HG03520 (cell line): ENCODE data around the gene PHLPP1.
"Not testable (repeated sequence)": the region's sequence is repeated elsewhere in the genome, so short reads cannot be mapped to it uniquely, and the experiment has no call there.

Experiments used
- ATAC-seq: cut with Tn5 transposase; IDR thresholded peaks from one replicate; pipeline ENCODE4 v1.9.1; 2021; ENCODE audit warnings: mild to moderate bottlenecking, moderate library complexity; ENCODE audit not compliant: unreplicated experiment

The PHLPP1 gene

GRCh38 chr18:62715436-62715758 is at the start of gene PHLPP1:
Gene PHLPP1 (plus strand): TSS chr18:62715541. CDS start chr18:62715684, 143 bp downstream.
- ATAC-seq, result peak; percentile 24

DNA sequence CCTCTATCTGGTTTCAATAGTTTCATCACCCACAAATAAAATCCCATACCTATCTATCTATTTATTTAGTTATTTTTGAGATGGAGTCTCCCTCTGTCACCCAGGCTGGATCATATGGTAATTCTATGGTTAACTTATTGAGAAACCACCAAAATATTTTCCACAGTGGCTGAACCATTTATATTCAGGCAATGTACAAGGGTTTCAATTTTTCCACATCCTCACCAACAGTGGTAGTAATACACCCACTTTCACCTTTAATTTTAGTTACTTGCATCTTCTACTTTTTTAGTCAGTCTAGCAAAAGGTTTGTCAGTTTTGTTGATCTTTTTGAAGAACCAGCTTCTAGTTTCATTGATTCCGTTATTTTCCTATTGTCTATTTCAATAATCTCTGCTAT is 46.1 kb upstream of the PHLPP1 start:
- ATAC-seq, result no peak

DNA sequence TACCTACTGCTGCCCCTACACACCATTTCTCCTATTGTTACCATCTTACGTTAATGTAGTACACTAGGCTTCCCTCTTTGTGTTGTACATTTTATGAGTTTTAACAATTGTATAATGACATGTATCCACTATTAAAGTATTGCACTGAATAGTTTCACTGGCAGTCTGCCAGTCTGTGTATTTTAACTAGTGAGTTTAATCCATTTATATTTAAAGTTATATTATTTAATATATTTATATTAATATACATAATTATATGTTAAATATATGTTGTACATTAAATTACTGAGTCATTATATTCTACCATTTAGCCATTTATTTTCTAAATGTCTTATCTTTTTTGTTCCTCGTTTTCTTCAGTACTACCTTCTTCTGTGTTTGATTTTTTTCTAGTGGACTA is 44.8 kb upstream of the PHLPP1 start:
- no peak for ATAC-seq

DNA sequence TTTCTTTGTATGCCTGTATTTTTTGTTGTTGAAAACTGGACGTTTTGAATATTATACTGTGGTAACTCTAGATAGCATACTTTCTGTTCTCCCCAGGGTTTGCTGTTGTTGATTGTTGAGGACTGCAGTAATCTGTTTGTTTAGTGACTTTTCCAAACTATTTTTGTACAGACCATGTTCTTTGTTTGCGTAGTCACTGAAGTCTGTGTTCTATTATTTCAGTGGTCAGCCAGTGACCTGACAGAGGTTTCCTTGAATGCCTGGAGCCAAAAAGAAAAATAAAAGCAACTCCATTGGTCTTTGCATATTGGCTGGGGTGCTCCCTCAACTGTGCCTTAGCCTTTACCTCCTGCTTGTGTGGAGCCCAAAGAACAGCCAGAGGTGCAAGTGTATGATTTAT is 42.7 kb upstream of the PHLPP1 start:
- no peak for ATAC-seq

DNA sequence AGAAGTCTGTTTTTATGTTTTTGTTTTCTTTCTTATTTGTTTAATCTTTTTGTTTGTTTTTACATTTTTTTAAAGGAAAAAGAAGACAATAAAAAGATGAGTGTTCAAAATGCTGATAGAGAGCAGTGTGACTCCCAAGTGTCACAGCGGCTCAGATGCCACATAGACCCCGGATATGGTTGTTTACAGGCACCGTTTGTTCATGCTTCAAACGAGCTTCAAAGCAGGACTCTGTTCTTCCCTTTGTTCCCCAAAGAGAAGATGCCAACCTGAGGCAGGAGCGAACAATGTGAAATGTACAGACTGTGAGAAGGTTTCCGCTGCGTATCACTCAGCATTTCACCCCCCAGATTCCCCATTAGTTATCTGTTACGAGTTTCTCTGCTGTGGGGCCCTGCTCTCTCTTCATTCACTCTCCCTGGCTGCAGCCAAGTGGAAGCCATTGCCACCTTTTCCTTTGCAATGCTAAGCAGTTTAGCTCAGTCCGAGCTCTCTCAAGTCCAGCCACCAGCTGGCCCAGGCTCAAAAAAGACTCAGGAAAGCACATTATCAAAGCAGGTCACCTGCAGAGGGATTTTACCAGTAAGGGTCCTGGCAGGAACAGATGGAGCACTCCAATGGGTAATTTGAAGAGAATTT is 36.4 kb upstream of the PHLPP1 start:
- no peak for ATAC-seq

- no peak for ATAC-seq
Measured at GRCh38 chr18:62682371-62682770, 33.0 kb upstream of the PHLPP1 start.

DNA sequence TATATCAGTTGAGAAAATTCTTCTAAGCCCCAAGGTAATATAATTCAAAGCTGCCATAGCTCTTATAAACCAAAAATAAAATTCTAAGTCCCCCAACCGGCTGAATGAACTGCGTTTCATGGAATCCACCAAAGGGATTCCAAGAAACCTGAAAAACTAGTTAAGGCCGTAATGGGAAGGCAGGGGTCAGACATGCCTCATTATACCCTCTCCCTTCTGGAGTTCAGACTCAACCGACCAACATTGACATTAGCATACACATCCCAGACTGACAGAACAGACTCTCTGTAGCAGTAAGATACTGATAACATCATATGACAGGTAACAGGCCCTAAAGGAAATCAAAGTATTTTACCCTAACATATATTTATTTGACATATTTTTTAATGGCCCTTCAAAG is 31.4 kb upstream of the PHLPP1 start:
- ATAC-seq, result no peak

- no peak for ATAC-seq
Measured at GRCh38 chr18:62688743-62689317, 26.5 kb upstream of the PHLPP1 start.

DNA sequence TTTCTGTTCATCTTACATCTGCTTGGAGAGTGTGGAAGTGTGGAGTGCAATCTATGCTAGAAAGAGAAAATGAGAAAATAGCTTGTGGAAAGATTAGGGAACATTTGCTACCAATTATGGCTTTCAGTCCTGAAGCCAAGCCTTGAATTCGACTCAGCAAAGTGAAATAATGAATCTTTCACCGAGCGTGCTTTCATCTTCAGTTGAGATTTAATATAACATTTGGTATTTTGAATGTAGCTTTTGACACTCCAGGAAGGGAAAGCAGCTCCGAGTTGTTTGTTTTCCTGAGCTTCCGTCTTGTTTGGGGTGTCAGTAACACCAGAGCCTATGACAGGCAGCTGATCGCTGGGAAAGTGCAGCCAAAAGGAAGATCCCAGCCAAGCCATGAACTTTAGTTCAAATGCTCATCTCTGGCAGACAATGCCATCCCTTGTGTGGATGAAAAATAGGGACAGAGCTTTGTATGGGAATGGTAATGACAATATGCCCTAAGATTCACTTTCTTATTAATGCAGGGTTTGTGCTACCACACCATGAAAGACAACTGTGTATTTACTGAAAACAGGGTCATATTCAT is 25.0 kb upstream of the PHLPP1 start:
- ATAC-seq, result no peak

DNA sequence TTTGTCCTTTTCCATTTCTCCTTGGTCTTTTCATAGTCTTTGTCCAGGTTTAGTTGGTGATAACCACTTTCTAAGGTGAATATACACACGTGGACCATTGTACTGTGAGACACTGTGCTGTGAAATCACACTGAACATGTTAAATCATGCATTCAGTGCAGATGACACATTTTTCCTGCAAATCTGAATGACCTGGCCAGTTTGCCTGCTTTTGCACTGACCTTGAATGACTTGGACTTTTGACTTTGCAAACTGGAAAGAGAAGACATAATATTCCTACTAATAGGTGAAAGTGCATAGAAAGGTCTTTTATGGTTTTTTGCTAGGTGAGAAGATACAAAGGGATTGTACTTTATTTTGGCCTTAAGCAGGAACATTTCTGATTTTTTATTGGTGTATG is 21.7 kb upstream of the PHLPP1 start:
- ATAC-seq, result no peak

- ATAC-seq, result no peak
Measured at GRCh38 chr18:62697636-62698035, 17.7 kb upstream of the PHLPP1 start.

- no peak for ATAC-seq
Measured at GRCh38 chr18:62702259-62702658, 13.1 kb upstream of the PHLPP1 start.

DNA sequence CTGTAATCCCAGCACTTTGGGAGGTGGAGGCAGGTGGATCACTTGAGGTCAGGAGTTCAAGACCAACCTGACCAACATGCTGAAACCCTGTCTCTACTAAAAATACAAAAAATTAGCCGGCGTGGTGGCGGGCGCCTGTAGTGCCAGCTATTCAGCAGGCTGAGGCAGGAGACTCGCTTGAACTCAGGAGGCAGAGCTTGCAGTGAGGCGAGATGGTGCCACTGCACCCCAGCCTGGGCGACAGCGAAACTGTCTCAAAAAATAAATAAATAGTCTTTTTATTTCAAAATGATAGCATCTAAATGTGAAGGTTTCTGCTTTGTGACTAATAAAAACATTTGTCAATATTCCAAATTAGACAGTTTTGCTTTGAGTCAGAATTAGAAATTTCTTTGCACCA is 8.5 kb upstream of the PHLPP1 start:
- ATAC-seq, result not testable (repeated sequence)

DNA sequence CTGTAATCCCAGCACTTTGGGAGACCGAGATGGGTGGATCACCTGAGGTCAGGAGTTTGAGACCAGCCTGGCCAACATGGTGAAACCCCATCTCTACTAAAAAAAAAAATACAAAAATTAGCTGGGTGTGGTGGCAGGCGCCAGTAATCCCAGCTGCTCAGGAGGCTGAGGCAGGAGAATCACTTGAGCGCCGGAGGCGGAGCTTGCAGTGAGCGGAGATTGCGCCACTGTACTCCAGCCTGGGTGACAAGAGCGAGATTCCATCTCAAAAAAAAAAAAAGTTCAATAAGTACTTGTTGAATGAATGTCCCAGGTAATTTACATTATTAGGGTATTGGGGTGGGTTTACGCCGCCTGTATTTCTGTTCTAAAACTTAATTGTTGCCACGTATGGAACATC is 5.4 kb upstream of the PHLPP1 start:
- ATAC-seq, result not testable (repeated sequence)

DNA sequence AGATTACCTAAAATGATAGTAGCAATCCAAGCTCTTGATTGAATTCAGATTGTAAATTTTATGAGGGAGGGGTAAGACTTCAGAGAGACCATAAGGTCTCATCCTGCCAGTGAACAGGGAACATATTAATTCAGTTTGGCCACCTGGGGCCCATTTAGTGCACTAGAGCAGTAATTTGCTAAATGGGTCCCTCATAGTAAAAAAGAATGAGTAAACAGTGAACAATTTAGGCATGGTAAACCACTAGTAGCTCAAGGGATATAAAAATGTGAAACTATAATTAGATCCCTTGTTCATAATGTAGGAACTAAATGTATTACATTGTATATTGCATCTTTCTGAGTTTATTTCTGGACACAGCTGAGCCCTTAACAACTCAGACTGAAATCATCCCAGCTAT is 4.9 kb upstream of the PHLPP1 start:
- ATAC-seq, result no peak

- ATAC-seq, result no peak
Measured at GRCh38 chr18:62711781-62712180, 3.6 kb upstream of the PHLPP1 start.

DNA sequence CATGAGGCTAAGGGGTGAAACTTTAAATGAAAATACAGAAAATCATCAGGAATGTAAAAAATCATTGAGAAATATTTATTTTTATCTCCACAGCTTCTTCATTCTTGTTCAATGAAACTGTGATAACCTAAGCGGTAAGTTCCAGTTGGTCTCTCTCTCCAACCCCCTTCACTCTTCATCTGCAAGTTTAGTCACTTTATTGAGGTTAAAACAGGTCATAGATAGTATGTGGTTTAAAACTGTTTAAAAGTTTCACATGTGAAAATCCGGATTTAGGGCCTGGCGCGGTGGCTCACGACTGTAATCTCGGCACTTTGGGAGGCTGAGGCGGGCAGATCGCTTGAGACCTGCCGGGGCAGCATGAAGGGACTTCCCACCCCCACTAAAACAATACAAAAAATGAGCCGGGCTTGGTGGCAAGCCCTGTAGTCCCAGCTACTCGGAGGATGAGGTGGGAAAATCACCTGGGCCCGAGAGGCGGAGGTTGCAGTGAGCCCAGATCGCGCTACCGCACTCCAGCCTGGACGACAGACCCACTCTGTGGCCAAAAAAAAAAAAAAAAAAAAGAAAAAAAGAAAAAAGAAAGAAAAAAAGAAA is 1.6 kb upstream of the PHLPP1 start:
- ATAC-seq, result no peak

DNA sequence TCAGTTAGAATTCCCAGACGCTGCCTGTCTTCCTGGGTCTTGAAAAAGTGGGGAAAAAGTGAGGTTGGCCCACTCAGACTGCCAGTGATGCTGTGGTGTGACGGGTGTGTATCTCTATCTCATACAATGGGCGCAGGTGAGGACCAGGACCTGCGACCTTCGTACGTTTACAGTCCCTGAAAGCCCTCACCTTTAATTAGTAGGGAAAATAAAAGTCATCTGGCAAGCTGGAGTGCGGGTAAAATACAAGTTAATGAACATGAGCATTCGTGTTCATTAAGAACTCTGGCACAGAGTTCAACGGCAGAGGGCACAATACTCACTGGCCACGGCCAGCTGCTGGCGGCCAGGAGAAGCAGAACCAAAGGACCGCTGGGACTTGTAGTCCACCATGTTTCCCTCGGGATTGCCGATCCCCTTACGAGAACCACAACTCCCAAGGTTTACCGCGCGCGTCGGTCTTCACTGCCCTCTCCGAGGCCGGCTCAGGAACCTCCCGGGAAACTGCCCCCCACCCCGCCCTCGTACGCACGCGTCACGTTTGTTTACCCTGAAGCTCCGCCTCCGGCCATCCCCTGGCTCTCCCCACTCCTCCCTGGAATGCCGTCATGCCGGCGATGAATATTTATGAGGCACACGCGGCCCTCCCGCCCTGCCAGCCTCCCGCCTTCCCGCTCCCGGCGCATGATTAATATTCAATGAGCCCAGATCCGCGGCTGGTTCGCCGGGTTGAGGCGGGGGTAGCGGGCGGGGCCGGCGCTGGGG is 488 bp upstream of the PHLPP1 start:
- ATAC-seq, result peak; percentile 59

DNA sequence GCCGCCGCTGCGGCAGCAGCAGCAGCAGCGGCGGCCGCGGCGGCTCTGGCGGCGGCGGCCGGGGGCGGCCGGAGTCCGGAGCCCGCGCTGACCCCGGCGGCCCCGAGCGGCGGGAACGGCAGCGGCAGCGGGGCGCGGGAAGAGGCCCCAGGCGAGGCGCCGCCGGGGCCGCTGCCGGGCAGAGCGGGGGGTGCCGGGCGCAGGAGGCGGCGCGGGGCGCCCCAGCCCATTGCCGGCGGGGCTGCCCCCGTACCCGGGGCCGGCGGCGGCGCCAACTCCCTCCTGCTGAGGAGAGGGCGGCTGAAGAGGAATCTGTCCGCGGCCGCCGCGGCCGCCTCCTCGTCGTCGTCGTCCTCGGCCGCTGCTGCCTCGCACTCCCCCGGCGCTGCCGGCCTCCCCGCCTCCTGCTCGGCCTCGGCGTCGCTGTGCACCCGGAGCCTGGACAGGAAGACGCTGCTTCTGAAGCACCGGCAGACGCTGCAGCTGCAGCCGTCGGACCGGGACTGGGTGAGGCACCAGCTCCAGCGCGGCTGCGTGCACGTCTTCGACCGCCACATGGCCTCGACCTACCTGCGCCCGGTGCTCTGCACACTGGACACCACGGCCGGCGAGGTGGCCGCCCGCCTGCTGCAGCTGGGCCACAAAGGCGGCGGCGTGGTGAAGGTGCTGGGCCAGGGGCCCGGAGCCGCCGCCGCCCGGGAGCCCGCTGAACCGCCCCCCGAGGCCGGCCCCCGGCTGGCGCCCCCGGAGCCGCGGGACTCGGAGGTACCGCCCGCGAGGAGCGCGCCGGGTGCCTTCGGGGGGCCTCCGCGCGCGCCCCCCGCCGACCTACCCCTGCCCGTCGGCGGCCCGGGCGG is 646 bp downstream of the PHLPP1 start:
- ATAC-seq, result peak; percentile 36

GRCh38 chr18:62716619-62717168 is 1.4 kb downstream of the PHLPP1 start:
- no peak for ATAC-seq
